HG02885 (cell line): ENCODE measurements around the gene NOP16.

ENCODE experiments used
- ATAC-seq: cut with Tn5 transposase; IDR thresholded peaks from one replicate; pipeline ENCODE4 v1.9.1; 2021; ENCODE audit warnings: mild to moderate bottlenecking; ENCODE audit not compliant: unreplicated experiment, poor library complexity

Gene NOP16

GRCh38 chr5:176388444-176389134 is at the start of gene NOP16, which contains the start of gene HIGD2A:
Gene NOP16, minus strand, starts transcription at chr5:176388598. Its CDS starts 59 bp downstream, at chr5:176388539.
Gene HIGD2A, plus strand, starts transcription at chr5:176388751. Its CDS starts 69 bp downstream, at chr5:176388820.
- ATAC-seq: peak; percentile 88

GRCh38 chr5:176436656-176437055 is 48.3 kb upstream of the NOP16 start:
- ATAC-seq: no peak

- ATAC-seq: no peak
Measured at GRCh38 chr5:176432707-176433106, 44.3 kb upstream of the NOP16 start.

DNA sequence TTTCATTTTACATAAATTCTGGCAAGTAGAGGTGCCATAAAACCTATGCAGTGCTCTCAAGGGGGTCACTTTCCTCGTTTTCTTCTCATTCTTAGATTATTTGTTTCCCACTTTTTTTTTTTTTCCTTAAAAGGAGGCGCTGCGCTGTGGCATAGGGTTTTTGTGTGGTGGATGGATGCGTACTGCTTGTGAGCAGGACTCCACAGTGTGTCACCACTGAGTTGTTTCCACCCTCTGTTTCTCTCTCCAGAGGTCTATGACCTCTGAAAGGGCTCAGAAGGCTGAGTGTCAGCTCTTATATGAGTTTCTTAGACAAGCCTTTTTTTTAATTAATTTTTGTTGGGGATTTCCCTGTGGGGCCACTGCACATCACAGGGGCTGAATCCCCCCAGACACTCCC is 41.6 kb upstream of the NOP16 start:
- no peak for ATAC-seq

DNA sequence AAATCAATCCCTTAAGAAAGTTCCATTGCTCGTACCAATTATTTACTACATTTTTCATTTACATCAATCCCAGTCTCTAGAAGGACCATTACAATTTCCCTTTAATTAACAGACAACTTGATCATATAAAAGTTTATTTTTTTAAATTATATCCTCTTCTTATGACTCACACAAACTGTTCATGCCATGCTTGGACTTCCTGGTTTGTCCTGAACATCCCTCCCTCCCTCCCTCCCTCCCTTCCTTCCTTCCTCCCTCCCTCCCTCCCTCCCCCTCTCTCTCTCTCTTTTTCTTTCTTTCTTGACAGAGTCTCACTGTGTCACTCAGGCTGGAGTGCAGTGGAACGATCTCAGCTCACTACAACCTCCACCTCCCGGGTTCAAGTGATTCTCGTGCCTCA is 39.6 kb upstream of the NOP16 start:
- no peak for ATAC-seq

- ATAC-seq: no peak
Measured at GRCh38 chr5:176426876-176427275, 38.5 kb upstream of the NOP16 start.

- no peak for ATAC-seq
Measured at GRCh38 chr5:176425791-176426190, 37.4 kb upstream of the NOP16 start.

DNA sequence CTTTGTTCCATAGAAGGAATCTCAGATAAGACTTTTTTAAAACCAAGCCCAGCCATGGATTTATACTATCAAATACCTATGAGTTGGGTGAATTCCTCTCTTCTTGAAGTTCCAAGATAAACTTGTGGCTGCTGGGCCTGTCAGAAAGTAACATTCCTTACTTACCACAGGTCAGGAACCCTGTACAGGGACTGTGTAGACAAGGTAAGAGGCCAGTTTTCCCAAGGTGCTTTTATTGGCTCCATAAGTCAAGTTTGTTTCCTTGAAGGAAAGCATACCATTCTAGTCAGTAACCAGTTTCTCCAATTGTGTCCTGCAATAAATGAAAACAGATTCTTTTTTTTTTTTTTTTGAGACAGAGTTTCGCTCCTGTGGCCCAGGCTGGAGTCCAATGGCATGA is 36.7 kb upstream of the NOP16 start:
- ATAC-seq: no peak

DNA sequence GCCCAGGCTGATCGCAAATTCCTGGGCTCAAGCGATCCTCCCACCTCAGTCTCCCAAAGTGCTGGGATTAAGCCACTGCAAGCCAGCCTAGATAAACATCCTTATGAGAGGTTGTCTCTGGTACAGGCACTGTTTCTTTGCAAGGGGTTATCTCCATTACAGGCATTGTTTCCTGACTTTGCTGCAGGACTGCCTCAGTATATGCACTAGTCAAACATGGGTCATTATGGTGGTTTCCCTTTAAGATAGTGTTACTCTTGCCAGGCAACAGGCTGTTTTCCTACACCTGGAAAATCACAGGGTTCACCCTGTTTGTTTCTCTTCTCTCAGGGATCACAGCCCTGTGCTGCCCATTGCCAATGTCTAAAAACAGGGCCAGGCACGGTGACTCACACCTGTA is 35.8 kb upstream of the NOP16 start:
- no peak for ATAC-seq

DNA sequence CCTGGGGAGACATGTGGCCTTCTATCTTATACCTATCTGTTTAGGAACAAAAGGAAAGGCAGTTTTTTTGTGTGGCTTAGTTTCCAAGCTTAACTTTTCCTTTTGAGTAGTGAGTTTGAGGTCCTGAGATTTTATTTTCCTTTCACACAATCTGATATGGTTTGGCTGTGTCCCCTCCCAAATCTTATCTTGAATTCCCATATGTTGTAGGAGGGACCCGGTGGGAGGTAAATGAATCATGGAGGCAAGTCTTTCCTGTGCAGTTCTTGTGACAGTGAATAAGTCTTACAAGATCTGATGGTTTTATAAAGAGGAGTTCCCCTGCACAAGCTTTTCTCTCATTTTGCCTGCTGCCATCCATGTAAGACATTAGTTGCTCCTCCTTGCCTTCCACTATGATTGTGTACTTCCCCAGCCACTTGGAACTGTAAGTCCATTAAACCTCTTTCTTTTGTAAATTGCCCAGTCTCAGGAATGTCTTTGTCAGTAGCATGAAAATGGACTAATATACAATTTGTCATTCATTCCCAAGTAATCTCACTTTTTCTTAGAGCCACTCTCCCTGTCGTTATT is 32.7 kb upstream of the NOP16 start:
- ATAC-seq: no peak

DNA sequence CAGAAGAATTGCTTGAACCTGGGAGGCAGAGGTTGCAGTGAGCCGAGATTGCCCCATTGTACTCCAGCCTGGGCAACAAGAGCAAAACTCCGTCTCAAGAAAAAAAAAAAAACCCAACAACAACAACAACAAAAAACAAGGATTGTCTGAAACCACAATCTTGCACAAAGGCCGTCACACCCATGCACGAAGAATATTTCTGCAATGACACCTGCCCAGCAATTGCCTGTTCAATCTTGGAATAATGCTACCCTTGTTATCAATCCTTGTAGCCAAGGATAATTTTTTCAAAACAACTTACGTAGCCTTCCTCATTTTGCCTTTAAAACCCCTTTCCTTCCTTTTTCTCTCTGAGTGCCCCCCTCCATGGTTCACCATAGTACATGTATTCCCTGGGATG is 31.7 kb upstream of the NOP16 start:
- no peak for ATAC-seq

GRCh38 chr5:176418251-176418650 is 29.9 kb upstream of the NOP16 start:
- no peak for ATAC-seq

DNA sequence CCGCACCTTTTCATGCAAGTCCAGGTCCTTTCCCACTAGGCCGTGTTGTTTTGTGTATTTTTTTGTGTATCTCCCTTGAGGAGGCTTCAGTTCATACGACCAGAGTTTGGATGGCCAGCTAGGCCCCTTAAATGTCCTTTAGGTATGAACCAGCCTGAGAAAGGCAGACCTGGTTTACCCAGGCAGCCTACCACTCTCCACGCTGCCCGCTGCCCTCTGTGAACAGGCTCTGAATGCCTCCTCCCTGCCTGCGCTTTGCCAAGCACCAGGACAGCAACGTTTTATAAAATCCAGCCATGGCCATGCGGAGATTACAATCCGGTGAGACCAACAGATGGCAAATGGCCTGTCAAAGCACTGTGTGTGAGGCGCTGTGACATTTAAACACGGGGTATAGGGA is 28.6 kb upstream of the NOP16 start:
- ATAC-seq: no peak

DNA sequence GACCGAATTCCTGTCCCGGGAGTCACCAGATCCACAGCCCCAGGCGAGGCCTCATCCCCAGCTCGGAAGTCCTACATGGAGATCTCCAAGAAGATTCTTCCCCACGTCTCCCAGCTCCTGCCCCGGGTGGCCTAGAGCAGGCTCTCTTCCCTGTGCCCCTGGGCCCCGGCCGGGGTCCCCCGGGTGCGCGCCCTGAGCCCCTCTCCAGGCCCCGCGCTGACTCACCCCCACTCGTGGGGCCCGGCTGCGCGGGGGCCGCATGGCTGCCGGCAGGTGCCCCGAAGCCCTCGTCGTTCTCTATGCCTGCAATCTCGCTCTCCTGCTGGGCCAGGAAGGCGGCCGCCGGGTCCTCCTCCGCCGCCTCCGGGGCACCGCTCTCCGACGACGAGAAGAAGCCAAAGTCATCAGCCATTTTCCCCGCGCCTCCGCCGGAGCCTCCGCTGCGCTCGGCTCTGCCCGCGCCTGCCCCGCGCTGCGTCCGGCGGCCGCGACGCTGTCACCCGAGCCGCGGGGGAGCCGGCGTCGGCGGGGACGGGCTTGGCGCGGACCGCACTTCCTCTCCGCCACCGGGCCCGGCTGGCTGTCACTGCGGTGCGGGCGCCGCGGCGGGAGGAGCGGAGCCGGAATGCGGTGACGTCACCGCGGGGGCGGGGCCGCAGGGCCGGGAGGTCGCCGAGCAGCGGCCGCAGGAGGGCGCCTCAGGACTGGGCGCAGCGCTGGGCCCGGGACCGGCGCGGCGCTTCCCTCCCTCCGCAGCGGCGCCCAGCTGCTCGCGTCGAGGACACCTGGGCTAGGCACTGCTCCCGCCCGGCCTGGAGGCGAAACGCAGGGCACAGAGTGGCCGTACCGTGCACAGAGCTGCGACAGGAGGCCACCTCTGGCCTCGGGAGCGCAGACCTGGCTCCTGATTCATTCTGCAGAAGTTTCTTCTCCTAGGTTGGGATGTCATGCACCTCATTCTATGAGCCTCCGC is 27.8 kb upstream of the NOP16 start, which contains the start of gene CLTB:
CLTB (minus strand) TSS at position 588 of the 973 bp plus-strand sequence; CDS start at position 412, 176 bp downstream.
- peak; percentile 94 for ATAC-seq

DNA sequence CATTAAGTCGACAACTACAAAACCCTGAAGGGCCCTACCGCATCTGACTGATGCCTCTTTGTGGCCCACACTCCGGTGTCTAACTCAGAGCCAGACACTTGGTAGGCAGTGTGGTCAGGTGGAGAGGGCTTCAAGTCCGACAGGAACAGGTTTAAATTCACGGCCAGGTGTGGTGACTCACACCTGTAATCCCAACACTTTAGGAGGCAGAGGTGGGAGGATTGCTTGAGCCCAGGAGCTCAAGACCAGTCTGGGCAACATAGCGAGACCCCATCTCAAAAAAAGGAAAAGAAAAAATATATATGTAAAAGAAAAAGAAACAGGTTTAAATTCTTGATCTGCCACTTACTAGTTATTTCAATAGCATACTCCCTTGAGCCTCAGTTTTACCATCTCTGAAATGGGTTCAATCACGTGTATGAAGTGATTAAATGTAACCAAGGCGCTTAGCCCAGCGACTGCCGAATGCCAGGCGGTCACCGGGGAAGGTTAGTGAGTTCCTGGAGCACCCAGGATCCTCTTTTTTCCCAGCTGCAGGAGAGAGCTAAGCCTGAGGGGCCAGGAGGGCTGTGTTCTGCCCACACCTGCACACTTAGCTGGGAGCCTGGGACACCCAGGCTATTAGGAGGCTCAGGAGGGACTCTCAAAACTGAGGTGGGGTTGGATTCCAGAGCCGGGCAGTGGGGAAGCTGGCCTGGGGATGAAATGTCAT is 27.0 kb upstream of the NOP16 start:
- no peak for ATAC-seq

DNA sequence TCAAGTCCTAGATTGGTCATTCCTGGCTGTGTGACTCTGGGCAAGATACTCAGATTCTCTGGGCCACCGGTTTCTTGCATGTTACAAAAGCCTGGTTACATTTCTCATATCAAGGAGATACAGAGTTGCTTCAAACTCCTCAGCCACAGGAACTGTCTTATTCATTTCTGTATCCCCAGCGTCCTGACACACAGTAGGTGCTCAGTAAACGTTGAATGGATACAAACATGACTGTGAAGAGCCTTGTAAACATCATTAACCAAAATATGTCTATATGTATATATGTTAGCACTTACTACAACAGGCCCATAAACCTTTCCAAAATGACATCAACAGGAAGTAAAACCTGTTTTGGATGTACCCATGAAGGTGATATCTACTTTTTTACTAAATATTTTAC is 26.3 kb upstream of the NOP16 start:
- no peak for ATAC-seq

GRCh38 chr5:176413709-176414191 is 25.4 kb upstream of the NOP16 start:
- ATAC-seq: no peak

- no peak for ATAC-seq
Measured at GRCh38 chr5:176413255-176413565, 24.8 kb upstream of the NOP16 start.

- ATAC-seq: no peak
Measured at GRCh38 chr5:176412517-176413254, 24.3 kb upstream of the NOP16 start.
